ENCODE results near the gene KHDC1L. TPM values are rescaled to one million over a fixed set of nuclear protein-coding genes. Genes with fewer than 3 reads are reported as not detected.
"Not testable (repeated sequence)": the region's sequence is repeated elsewhere in the genome, so short reads cannot be mapped to it uniquely, and the experiment has no call there.

KHDC1L gene
- polyA plus RNA-seq, 1 of the 3 experiments (the other 2 are of a cell fraction) = 0.16 TPM

DNA sequence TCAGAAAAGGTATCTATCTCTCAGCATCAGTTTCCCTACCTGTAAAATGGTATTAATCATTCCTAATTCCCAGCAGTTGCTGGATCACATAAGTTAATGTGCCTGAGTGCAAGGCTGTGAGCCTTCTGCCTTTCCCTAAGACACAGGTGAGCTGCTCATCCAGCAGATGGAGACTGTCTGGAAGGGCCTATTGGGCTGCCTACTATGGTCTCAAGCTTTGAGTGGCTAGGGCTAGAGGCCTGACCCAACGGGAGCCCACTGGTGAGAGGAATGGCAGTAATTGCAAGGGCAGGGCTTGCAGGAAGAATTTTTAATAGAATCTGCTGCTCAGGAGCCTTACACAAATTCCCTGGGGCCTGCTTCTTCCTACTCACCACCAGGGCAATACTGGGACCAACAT lies 33.4 kb upstream of the KHDC1L start (continued):
- no peak for TF ChIP-seq NRF1 (IDR thresholded peaks at IDR 0.05; ENCODE audit: low read depth, low read length)

DNA sequence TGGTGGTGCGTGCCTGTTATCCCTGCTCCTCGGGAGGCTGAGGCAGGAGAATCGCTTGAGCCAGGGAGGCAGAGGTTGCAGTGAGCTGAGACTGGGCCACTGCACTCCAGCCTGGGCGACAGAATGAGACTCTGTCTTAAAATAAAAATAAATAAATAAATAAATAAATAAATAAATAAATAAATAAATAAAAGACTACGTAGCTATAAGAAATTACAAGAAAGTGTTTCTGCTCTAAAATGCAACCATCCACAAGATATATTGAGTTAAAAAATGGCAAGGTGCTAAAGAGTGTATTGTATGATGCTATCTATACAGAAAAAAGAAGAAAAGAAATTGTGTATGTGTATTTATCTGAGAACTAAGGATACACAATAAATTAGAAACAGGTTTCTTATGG lies 29.0 kb upstream of the KHDC1L start:
- DNase-seq, POLR2A ChIA-PET: not testable (repeated sequence)

DNA sequence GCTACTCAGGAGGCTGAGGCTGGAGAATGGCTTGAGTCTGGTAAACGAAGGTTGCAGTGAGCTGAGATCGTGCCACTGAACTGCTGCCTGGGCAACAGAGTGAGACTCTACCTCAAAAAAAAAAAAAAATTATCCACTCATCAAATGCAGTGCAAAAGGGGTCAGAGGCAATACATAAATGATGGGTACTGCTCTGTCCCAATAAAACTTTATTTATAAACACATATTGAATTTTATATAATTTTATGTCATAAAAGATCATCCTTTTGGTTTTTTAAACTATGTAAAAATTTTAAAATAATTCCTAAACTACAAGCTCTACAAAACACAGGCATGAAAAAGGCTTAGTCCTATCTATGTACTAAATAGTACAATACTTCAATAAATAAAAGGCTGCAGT lies 27.4 kb upstream of the KHDC1L start:
- Histone ChIP-seq H3K36me3 (replicated peaks in 1 of 2; ENCODE audit: control insufficient read depth in 1 of 2, insufficient read depth in 2 of 2, low read length in 1 of 2) (no peaks in the 10 kb centered on the region), H3K4me1 (ENCODE audit: control insufficient read depth in 1 of 2, insufficient read depth in 2 of 2, low read depth in 1 of 2, low read length in 1 of 2) (no peaks in the 10 kb centered on the region), H3F3A (replicated peaks; ENCODE audit: insufficient read depth) (no peaks in the 10 kb centered on the region), H3K27me3 (ENCODE audit: insufficient read depth) (no peaks in the 10 kb centered on the region), H3K27ac (ENCODE audit: low read depth in 2 of 2, low read length in 1 of 2) (no peak overlapping the region), H2AFZ (ENCODE audit: low read depth) (no peak overlapping the region), H3K79me2 (ENCODE audit: insufficient read depth) (no peaks in the 10 kb centered on the region), H4K20me1 (ENCODE audit: insufficient read depth) (no peaks in the 10 kb centered on the region), H3K9ac (no peak overlapping the region), H3K9me3 (no peaks in the 10 kb centered on the region), H3K4me3 (ENCODE audit: low read depth in 2 of 2, low read length in 1 of 2) (no peak overlapping the region), H3K9me2 (no peaks in the 10 kb centered on the region), H3K4me2 (no peak overlapping the region)
- WGBS (ENCODE audit: low lambda C conversion rate) = 90% methylated on average over 2 of the region's 2 CpGs
- TF ChIP-seq, protein P1, sequence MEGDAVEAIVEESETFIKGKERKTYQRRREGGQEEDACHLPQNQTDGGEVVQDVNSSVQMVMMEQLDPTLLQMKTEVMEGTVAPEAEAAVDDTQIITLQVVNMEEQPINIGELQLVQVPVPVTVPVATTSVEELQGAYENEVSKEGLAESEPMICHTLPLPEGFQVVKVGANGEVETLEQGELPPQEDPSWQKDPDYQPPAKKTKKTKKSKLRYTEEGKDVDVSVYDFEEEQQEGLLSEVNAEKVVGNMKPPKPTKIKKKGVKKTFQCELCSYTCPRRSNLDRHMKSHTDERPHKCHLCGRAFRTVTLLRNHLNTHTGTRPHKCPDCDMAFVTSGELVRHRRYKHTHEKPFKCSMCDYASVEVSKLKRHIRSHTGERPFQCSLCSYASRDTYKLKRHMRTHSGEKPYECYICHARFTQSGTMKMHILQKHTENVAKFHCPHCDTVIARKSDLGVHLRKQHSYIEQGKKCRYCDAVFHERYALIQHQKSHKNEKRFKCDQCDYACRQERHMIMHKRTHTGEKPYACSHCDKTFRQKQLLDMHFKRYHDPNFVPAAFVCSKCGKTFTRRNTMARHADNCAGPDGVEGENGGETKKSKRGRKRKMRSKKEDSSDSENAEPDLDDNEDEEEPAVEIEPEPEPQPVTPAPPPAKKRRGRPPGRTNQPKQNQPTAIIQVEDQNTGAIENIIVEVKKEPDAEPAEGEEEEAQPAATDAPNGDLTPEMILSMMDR (IDR thresholded peaks at IDR 0.05) = no peak
- TF ChIP-seq, protein P2, sequence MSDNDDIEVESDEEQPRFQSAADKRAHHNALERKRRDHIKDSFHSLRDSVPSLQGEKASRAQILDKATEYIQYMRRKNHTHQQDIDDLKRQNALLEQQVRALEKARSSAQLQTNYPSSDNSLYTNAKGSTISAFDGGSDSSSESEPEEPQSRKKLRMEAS (IDR thresholded peaks at IDR 0.05; ENCODE audit: low read depth) = no peak
- TF ChIP-seq ELF1 (IDR thresholded peaks at IDR 0.05) = no peak
- TF ChIP-seq GATA2 (CRISPR knock-in tag; IDR thresholded peaks at IDR 0.05) = no peak
- TF ChIP-seq EZH2phosphoT487 (IDR thresholded peaks at IDR 0.05; ENCODE audit: borderline replicate concordance, low read depth) = no peak
- TF ChIP-seq RAD21 (IDR thresholded peaks at IDR 0.05; ENCODE audit: low read length) = no peak
- TF ChIP-seq SIN3A (IDR thresholded peaks at IDR 0.05; ENCODE audit: borderline replicate concordance, low read depth, low read length) = no peak
- TF ChIP-seq MEF2A (IDR thresholded peaks at IDR 0.05; ENCODE audit: borderline replicate concordance, low read depth) = no peak
- TF ChIP-seq TEAD4 (IDR thresholded peaks at IDR 0.05; ENCODE audit: borderline replicate concordance, insufficient read depth) = no peak
- TF ChIP-seq RXRA (IDR thresholded peaks at IDR 0.05; ENCODE audit: borderline replicate concordance, low read depth) = no peak
- no peak for TF ChIP-seq NFIC (IDR thresholded peaks at IDR 0.05; ENCODE audit: borderline replicate concordance)
- no peak for TF ChIP-seq JUND (IDR thresholded peaks at IDR 0.05)
- TF ChIP-seq, protein P3, sequence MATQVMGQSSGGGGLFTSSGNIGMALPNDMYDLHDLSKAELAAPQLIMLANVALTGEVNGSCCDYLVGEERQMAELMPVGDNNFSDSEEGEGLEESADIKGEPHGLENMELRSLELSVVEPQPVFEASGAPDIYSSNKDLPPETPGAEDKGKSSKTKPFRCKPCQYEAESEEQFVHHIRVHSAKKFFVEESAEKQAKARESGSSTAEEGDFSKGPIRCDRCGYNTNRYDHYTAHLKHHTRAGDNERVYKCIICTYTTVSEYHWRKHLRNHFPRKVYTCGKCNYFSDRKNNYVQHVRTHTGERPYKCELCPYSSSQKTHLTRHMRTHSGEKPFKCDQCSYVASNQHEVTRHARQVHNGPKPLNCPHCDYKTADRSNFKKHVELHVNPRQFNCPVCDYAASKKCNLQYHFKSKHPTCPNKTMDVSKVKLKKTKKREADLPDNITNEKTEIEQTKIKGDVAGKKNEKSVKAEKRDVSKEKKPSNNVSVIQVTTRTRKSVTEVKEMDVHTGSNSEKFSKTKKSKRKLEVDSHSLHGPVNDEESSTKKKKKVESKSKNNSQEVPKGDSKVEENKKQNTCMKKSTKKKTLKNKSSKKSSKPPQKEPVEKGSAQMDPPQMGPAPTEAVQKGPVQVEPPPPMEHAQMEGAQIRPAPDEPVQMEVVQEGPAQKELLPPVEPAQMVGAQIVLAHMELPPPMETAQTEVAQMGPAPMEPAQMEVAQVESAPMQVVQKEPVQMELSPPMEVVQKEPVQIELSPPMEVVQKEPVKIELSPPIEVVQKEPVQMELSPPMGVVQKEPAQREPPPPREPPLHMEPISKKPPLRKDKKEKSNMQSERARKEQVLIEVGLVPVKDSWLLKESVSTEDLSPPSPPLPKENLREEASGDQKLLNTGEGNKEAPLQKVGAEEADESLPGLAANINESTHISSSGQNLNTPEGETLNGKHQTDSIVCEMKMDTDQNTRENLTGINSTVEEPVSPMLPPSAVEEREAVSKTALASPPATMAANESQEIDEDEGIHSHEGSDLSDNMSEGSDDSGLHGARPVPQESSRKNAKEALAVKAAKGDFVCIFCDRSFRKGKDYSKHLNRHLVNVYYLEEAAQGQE (IDR thresholded peaks at IDR 0.05; ENCODE audit: low read depth, low read length) = no peak
- TF ChIP-seq POLR2AphosphoS5 (IDR thresholded peaks at IDR 0.05; ENCODE audit: low read depth, low read length) = no peak
- no peak for TF ChIP-seq YY1 (IDR thresholded peaks at IDR 0.05; ENCODE audit: low read depth)
- TF ChIP-seq FOXJ3 (CRISPR knock-in tag; IDR thresholded peaks at IDR 0.05) = no peak
- ChIA-PET CTCF (interaction anchor here (1.0 kb wide), 1 partner anchor 74 kb away, joined by 3 read pairs; no protein-coding TSS in a partner anchor), POLR2A (no interaction called here)
- DNase-seq = no peak

More for the DNA sequence above, 29.0 kb upstream of the KHDC1L start:
- H3K9me3 ChIP-seq; H2AFZ ChIP-seq (ENCODE audit: low read depth); H3K9me2 ChIP-seq; H3K79me2 ChIP-seq (ENCODE audit: insufficient read depth); CTCF ChIA-PET; H3F3A ChIP-seq (replicated peaks; ENCODE audit: insufficient read depth); H3K4me3 ChIP-seq (ENCODE audit: low read depth in 2 of 2, low read length in 1 of 2); H3K27me3 ChIP-seq (ENCODE audit: insufficient read depth); H3K27ac ChIP-seq (ENCODE audit: low read depth in 2 of 2, low read length in 1 of 2); H3K4me1 ChIP-seq (ENCODE audit: control insufficient read depth in 1 of 2, insufficient read depth in 2 of 2, low read depth in 1 of 2, low read length in 1 of 2); H3K36me3 ChIP-seq (replicated peaks in 1 of 2; ENCODE audit: control insufficient read depth in 1 of 2, insufficient read depth in 2 of 2, low read length in 1 of 2); H3K4me2 ChIP-seq; H4K20me1 ChIP-seq (ENCODE audit: insufficient read depth); H3K9ac ChIP-seq: not testable (repeated sequence)
- WGBS (ENCODE audit: low lambda C conversion rate) = 88% methylated on average over 5 of the region's 5 CpGs
